ENCODE measurements around the gene MEGF8. TPM values are rescaled to one million over a fixed set of nuclear protein-coding genes. Genes with fewer than 3 reads are reported as not detected.

MEGF8 gene, protein sequence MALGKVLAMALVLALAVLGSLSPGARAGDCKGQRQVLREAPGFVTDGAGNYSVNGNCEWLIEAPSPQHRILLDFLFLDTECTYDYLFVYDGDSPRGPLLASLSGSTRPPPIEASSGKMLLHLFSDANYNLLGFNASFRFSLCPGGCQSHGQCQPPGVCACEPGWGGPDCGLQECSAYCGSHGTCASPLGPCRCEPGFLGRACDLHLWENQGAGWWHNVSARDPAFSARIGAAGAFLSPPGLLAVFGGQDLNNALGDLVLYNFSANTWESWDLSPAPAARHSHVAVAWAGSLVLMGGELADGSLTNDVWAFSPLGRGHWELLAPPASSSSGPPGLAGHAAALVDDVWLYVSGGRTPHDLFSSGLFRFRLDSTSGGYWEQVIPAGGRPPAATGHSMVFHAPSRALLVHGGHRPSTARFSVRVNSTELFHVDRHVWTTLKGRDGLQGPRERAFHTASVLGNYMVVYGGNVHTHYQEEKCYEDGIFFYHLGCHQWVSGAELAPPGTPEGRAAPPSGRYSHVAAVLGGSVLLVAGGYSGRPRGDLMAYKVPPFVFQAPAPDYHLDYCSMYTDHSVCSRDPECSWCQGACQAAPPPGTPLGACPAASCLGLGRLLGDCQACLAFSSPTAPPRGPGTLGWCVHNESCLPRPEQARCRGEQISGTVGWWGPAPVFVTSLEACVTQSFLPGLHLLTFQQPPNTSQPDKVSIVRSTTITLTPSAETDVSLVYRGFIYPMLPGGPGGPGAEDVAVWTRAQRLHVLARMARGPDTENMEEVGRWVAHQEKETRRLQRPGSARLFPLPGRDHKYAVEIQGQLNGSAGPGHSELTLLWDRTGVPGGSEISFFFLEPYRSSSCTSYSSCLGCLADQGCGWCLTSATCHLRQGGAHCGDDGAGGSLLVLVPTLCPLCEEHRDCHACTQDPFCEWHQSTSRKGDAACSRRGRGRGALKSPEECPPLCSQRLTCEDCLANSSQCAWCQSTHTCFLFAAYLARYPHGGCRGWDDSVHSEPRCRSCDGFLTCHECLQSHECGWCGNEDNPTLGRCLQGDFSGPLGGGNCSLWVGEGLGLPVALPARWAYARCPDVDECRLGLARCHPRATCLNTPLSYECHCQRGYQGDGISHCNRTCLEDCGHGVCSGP (N-terminal part only)
- 10 to 100 TPM in 2 of 3 donors, 1 to 10 TPM in 1; 9.7 to 15.5 (median 10.8) TPM for total RNA-seq

GRCh38 chr19:42325308-42325895, at the start of gene MEGF8:
TSS of gene MEGF8 (plus strand) at chr19:42325635. CDS start at chr19:42326244, 609 bp downstream.
- H3K4me3 ChIP-seq: peak within 1 kb of the TSS; percentile 75 to 87 (median 80)
- TF ChIP-seq CTCF (IDR thresholded peaks at IDR 0.05): no peak
- peak in 2 of 3 donors; percentile 67 for TF ChIP-seq POLR2AphosphoS5 (IDR thresholded peaks at IDR 0.05)
- no peak for TF ChIP-seq POLR2A (IDR thresholded peaks at IDR 0.05)
- H3K36me3 ChIP-seq: no peaks in the 10 kb centered on the region
- H3K27me3 ChIP-seq: peaks cover 5 to 15% of the 10 kb centered on the region in 2 donors
- intact Hi-C loops (cut with DNase I; ENCODE audit: low total_unique reads): loop anchor here (10.0 kb wide), 1 partner anchor 229 kb away; no protein-coding TSS in a partner anchor
- H3K9me3 ChIP-seq: no peaks in the 10 kb centered on the region
- H3K27ac ChIP-seq: peak within 1 kb of the TSS; percentile 61 to 77
- H3K4me1 ChIP-seq: peaks cover 3 to 8% of the 10 kb centered on the region in 2 donors
- peak; percentile 96 to 98 for DNase-seq (ENCODE audit: low spot score in 2 of 2)

DNA sequence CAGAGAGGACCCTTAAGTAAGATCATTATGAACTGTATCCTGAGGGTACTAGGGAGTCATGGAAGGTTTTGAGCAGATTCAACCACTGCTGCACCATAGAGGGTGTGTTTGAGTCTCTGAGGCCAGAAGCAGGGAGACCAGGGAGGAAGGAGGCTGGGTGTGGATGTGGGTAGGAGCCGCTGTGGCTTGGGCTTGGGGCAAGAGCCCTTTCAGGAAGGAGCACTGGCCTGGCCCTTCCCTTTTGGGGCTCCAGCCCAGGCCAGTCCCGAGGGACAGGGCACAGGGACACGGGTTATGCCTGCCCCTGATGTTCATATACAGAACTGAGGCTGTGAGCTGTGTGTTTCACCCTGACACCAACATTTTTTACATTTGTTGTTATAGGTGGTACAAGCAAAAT, 49.2 kb upstream of the MEGF8 start:
- DNase-seq (ENCODE audit: low spot score in 2 of 2): no peak
- Histone ChIP-seq H3K4me1 (peaks cover 5 to 31% of the 10 kb centered on the region in 2 donors), H3K9me3 (no peaks in the 10 kb centered on the region), H3K36me3 (no peaks in the 10 kb centered on the region), H3K27ac (peak overlapping the region; percentile 97 to 100), H3K27me3 (no peaks in the 10 kb centered on the region), H3K4me3 (no peak overlapping the region)
- intact Hi-C loops (cut with DNase I; ENCODE audit: low total_unique reads): no loop called here
- TF ChIP-seq POLR2A (IDR thresholded peaks at IDR 0.05) (no peak), CTCF (IDR thresholded peaks at IDR 0.05) (no peak), POLR2AphosphoS5 (IDR thresholded peaks at IDR 0.05) (no peak)

- Histone ChIP-seq H3K36me3 (no peaks in the 10 kb centered on the region), H3K27ac (peak overlapping the region; percentile 97 to 100), H3K27me3 (no peaks in the 10 kb centered on the region), H3K4me1 (peaks cover 10 to 32% of the 10 kb centered on the region in 2 donors), H3K4me3 (no peak overlapping the region), H3K9me3 (no peaks in the 10 kb centered on the region)
- intact Hi-C loops (cut with DNase I; ENCODE audit: low total_unique reads): no loop called here
- no peak for DNase-seq (ENCODE audit: low spot score in 2 of 2)
- no peak for TF ChIP-seq POLR2AphosphoS5 (IDR thresholded peaks at IDR 0.05)
- no peak for TF ChIP-seq POLR2A (IDR thresholded peaks at IDR 0.05)
- no peak for TF ChIP-seq CTCF (IDR thresholded peaks at IDR 0.05)
Observed at GRCh38 chr19:42276821-42277220, 48.6 kb upstream of the MEGF8 start.

DNA sequence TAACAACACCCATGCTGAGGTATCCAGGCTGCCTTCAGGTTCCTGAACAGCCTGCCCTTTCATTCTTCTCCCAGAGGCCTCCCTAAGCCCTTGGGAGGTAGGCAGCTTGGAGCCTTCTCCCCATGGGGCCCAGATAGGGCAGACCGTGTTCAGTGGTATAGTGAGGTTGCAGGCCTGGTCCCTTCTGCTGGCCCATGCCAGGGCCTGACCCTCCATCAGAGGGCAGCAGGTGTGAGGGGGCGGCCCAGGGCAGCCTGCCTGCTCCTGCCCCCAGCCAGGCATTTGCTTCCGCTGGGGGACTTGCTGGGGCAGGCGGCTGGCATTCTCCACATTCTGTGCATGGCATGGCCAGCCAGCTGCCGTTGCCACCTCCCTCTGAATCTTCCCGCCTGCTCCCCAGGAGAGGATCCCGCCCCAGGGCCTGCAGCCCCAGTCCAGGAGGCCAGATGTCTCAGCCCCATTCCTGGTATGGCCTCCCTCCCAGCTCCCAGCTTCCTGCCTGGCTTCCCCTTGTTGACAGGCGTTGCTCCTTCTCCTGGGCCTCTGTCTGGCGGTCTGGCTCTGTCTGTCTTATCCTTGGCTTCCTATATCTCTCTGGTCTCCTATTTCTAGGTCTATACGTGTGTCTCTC, 47.5 kb upstream of the MEGF8 start:
- peak in 2 of 3 donors; percentile 43 to 46 for TF ChIP-seq POLR2AphosphoS5 (IDR thresholded peaks at IDR 0.05)
- TF ChIP-seq CTCF (IDR thresholded peaks at IDR 0.05): no peak
- no peak for TF ChIP-seq POLR2A (IDR thresholded peaks at IDR 0.05)
- peak overlapping the region in 2 of 3 donors; percentile 14 to 41 for H3K4me3 ChIP-seq
- DNase-seq (ENCODE audit: low spot score in 2 of 2): peak; percentile 67 to 91
- H3K4me1 ChIP-seq: peaks cover 13 to 41% of the 10 kb centered on the region in 2 donors
- H3K9me3 ChIP-seq: no peaks in the 10 kb centered on the region
- intact Hi-C loops (cut with DNase I; ENCODE audit: low total_unique reads): no loop called here
- no peaks in the 10 kb centered on the region for H3K36me3 ChIP-seq
- no peaks in the 10 kb centered on the region for H3K27me3 ChIP-seq
- H3K27ac ChIP-seq: peak overlapping the region; percentile 97 to 100

Data from breast epithelium (tissue), 4 donors.